ENCODE data around the gene AKR7A3.

AKR7A3 gene

DNA sequence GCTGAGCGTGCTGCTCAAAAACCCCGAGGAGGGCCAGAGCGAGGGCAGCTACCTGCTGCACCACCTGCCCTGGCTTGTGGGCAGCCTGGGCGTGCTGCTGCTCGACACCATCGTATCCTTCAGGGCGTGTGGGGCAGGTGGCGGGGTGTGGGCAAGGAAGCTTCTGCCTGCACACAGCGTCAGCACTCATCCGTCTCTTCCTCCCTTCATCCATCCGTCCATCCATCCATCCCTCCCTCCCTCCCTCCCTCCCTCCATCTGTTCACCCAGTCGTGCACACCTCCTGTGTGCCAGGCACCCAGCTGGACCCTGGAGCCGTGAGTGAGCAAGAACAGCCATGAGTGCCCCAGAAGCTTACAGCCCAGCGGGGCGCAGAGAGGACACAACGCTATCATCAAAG, 38.7 kb upstream of the AKR7A3 start:
- no peaks in the 10 kb centered on the region for H3K4me1 ChIP-seq (ENCODE audit: insufficient read depth, low read length)
- H3K4me3 ChIP-seq (ENCODE audit: low read length), result no peak overlapping the region
- no peak overlapping the region for H2AFZ ChIP-seq (ENCODE audit: low read depth, low read length)
- peaks cover 47% of the 10 kb centered on the region for H3K36me3 ChIP-seq (ENCODE audit: insufficient read depth, low read length)
- H3K27me3 ChIP-seq (ENCODE audit: insufficient read depth, low read length), result no peaks in the 10 kb centered on the region
- H3K9me3 ChIP-seq (ENCODE audit: low read length), result no peaks in the 10 kb centered on the region

DNA sequence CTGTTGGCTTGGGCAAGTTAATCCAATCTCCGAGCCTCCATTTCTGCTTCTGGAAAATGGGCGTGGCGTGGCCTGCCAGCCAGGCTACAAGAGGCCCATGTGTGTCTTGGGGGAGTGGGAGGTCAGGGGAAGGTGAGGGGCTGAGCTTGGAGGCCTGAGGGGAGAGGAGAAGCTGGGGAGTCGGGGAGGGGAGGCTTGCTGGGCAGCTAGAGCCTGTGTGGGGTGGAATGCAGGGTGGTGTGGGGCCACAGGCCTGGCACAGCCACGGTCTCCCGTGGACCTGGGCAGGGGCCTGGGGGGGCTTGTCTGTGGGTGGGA, 38.1 kb upstream of the AKR7A3 start:
- no peak overlapping the region for H3K4me3 ChIP-seq (ENCODE audit: low read length)
- no peaks in the 10 kb centered on the region for H3K27me3 ChIP-seq (ENCODE audit: insufficient read depth, low read length)
- no peak overlapping the region for H2AFZ ChIP-seq (ENCODE audit: low read depth, low read length)
- H3K36me3 ChIP-seq (ENCODE audit: insufficient read depth, low read length), result peaks cover 49% of the 10 kb centered on the region
- H3K4me1 ChIP-seq (ENCODE audit: insufficient read depth, low read length), result no peaks in the 10 kb centered on the region
- H3K9me3 ChIP-seq (ENCODE audit: low read length), result no peaks in the 10 kb centered on the region

DNA sequence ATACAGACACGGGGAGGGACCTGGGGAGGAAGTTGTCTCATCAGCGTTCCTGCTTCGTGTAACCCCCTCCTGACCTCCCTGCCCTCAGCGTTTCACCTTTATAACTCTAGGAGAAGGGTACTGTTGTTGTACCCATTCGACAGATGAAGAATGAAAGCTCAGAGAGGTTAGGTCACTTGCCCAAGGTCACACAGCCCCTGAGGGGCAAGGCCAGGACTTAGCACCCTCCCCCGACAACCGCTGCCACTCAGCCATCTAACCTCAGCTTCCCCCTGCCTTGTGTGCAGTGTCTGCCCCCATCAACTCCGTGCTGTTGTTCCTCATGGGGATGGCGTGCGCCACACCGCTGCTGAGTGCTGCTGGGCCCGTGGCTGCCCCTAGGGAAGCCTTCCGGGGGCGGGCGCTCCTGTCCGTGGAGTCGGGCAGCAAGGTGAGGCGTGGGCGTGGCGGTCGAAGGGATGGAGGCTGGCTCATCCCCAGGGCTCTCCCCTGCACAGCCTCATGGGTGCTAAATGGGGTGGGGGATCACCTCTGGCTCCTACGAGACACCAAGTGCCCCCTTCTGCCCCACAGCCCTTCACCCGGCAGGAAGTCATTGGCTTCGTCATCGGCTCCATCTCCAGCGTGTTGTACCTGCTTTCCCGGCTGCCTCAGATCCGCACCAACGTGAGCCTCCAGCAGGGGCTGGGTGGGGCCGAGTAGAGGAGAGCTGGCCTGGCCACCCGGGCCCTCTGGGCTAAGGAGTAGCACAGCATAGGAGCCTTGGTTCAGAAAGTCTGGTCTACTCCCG, 37.6 kb upstream of the AKR7A3 start:
- H3K4me1 ChIP-seq (ENCODE audit: insufficient read depth, low read length), result no peaks in the 10 kb centered on the region
- H3K27me3 ChIP-seq (ENCODE audit: insufficient read depth, low read length), result no peaks in the 10 kb centered on the region
- peaks cover 48% of the 10 kb centered on the region for H3K36me3 ChIP-seq (ENCODE audit: insufficient read depth, low read length)
- H3K4me3 ChIP-seq (ENCODE audit: low read length), result no peak overlapping the region
- no peaks in the 10 kb centered on the region for H3K9me3 ChIP-seq (ENCODE audit: low read length)
- H2AFZ ChIP-seq (ENCODE audit: low read depth, low read length), result no peak overlapping the region

DNA sequence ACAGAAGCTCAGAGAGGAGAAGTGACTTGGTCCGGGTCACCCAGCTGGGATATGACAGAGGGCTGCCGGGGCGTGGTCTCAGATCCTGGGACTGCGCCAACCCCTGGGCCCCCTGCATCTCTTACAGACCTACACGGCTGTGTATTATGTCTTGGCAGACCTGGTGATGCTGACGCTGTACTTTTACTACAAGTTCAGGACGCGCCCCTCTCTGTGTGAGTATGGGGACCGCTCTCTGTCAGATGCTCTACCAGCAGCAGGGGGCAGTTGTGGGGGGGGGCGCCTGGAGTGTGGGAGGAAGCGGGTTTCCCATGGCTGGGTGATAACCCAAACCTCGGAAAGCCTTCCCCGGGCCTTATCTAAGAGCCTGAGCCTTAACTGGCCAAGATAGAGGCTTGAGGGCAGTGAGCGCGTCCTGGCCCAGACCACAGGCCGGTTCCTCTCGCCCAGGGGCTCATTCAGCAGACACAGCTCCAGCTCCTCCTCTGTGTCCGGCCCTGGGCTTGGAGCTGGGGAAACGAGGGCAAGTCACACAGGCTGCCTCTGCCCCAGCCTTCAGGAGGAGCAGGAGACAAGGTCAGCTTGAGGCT, 36.9 kb upstream of the AKR7A3 start:
- H3K4me1 ChIP-seq (ENCODE audit: insufficient read depth, low read length), result no peaks in the 10 kb centered on the region
- no peaks in the 10 kb centered on the region for H3K9me3 ChIP-seq (ENCODE audit: low read length)
- H2AFZ ChIP-seq (ENCODE audit: low read depth, low read length), result no peak overlapping the region
- H3K4me3 ChIP-seq (ENCODE audit: low read length), result no peak overlapping the region
- no peaks in the 10 kb centered on the region for H3K27me3 ChIP-seq (ENCODE audit: insufficient read depth, low read length)
- peaks cover 49% of the 10 kb centered on the region for H3K36me3 ChIP-seq (ENCODE audit: insufficient read depth, low read length)

DNA sequence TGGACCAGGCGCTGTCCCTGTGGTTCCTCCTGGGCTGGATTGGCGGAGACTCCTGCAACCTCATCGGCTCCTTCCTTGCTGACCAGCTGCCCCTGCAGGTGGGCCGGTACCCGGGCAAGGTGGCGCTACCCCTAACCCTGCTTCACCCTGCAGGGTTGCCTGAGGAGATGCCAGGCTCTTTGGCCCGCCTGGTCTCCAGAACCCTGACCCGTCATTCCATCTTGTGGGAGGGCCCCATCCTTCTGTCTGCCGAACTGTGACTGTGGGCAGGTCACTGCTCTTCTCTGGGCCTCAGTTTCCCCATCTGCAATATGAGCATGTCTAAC, 36.1 kb upstream of the AKR7A3 start:
- Histone ChIP-seq H3K9me3 (ENCODE audit: low read length) (no peaks in the 10 kb centered on the region), H2AFZ (ENCODE audit: low read depth, low read length) (no peak overlapping the region), H3K36me3 (ENCODE audit: insufficient read depth, low read length) (peaks cover 49% of the 10 kb centered on the region), H3K27me3 (ENCODE audit: insufficient read depth, low read length) (no peaks in the 10 kb centered on the region), H3K4me3 (ENCODE audit: low read length) (no peak overlapping the region), H3K4me1 (ENCODE audit: insufficient read depth, low read length) (no peaks in the 10 kb centered on the region)

DNA sequence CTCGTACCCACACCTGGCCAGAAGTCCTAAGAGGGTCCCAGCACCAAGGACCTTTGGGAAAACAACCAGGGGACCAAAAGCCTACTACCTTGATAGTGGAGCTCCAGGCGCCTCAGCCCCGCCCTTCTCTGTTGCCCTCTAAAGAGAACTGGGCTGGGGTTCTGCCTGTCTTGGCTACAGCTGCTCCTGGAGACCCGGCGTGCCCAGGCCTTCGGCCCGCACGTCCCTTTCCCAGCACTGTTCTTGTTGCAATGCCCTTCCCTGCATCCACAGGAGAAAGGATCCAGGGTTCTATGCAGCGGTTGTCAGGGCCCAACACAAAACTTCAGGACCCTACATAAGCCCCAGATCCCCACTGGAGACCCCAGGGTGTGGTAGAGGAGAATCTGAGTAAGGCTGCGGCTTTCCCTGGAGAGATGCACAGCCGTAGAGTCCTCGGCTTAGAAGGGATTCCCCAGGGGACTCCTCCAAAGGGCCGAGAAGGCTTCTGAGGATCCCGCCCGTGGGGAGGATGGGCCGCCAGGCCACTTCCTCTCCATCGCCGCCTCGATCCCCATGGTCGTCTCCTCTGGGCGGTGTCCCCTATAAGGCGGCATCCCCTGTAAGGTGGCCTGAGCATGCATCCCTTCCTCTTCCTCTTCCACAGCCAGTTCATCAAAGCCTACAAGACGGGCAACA, 35.6 kb upstream of the AKR7A3 start:
- H3K36me3 ChIP-seq (ENCODE audit: insufficient read depth, low read length), result peaks cover 48% of the 10 kb centered on the region

DNA sequence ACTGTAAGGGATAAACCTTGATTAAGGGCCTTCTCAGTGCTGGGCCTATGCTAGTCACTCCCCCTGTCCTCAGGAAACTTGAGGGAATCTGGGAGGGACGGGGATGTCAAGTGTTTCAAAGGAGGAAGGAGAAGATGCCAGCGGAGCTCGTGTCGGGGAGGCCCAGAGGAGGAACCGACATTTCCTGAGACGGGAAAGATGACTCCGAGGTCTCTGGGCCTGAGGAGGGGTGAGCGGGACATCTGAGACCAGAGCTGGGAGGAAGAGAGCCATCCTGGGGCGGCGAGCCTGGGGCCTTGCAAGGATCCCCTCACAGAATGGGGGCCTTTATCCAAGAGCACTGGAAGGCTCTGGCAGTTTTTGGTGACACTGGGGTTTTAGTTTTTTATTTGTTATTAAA, 33.9 kb upstream of the AKR7A3 start:
- H2AFZ ChIP-seq (ENCODE audit: low read depth, low read length), result no peak overlapping the region
- H3K4me1 ChIP-seq (ENCODE audit: insufficient read depth, low read length), result no peaks in the 10 kb centered on the region
- no peaks in the 10 kb centered on the region for H3K9me3 ChIP-seq (ENCODE audit: low read length)
- H3K4me3 ChIP-seq (ENCODE audit: low read length), result no peak overlapping the region
- no peaks in the 10 kb centered on the region for H3K27me3 ChIP-seq (ENCODE audit: insufficient read depth, low read length)
- peaks cover 49% of the 10 kb centered on the region for H3K36me3 ChIP-seq (ENCODE audit: insufficient read depth, low read length)

More for the DNA sequence above, 35.6 kb upstream of the AKR7A3 start:
- H3K4me3 ChIP-seq (ENCODE audit: low read length), result no peak overlapping the region
- H3K4me1 ChIP-seq (ENCODE audit: insufficient read depth, low read length), result no peaks in the 10 kb centered on the region
- H3K9me3 ChIP-seq (ENCODE audit: low read length), result no peaks in the 10 kb centered on the region
- H2AFZ ChIP-seq (ENCODE audit: low read depth, low read length), result no peak overlapping the region
- H3K27me3 ChIP-seq (ENCODE audit: insufficient read depth, low read length), result no peaks in the 10 kb centered on the region

DNA sequence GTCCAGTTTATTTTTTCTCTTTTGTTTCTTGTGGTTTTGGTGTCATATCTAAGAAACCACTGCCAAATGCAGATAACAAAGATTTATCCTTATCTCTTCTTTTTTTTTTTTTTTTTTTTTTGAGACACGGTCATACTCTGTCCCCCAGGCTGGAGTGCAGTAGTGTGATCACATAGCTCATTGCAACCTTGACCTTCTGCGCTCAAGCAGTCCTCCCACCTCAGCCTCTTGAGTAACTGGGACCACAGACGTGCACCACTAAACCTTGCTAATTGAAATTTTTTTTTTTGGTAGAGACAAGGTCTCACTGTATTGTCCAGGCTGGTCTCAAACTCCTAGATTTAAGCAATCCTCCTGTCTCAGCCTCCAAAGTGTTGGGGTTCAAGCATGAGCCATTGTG, 32.5 kb upstream of the AKR7A3 start:
- Histone ChIP-seq H3K4me3 (ENCODE audit: low read length) (no peak overlapping the region), H3K9me3 (ENCODE audit: low read length) (no peaks in the 10 kb centered on the region), H2AFZ (ENCODE audit: low read depth, low read length) (no peak overlapping the region), H3K36me3 (ENCODE audit: insufficient read depth, low read length) (peaks cover 41% of the 10 kb centered on the region), H3K4me1 (ENCODE audit: insufficient read depth, low read length) (no peaks in the 10 kb centered on the region), H3K27me3 (ENCODE audit: insufficient read depth, low read length) (no peaks in the 10 kb centered on the region)

DNA sequence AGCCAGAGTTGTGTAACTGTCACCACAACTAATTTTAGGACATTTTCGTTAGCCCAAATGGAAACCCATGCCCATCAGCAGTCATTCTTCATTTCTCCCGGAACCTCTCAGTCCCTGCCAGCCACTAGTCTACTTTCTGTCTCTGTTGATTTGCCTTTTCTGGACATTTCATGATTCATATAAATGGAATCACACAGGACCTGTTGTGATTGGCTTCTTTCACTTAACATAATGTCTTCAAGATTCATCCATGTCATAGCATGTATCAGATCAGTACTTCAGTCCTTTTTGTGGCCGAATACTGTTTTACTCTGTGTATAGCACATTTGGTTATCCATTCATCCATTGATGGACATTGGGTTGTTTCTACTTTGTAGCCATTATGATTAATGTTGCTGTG, 30.6 kb upstream of the AKR7A3 start:
- no peaks in the 10 kb centered on the region for H3K4me1 ChIP-seq (ENCODE audit: insufficient read depth, low read length)
- peaks cover 29% of the 10 kb centered on the region for H3K36me3 ChIP-seq (ENCODE audit: insufficient read depth, low read length)
- H3K9me3 ChIP-seq (ENCODE audit: low read length), result no peaks in the 10 kb centered on the region
- no peak overlapping the region for H3K4me3 ChIP-seq (ENCODE audit: low read length)
- H2AFZ ChIP-seq (ENCODE audit: low read depth, low read length), result no peak overlapping the region
- H3K27me3 ChIP-seq (ENCODE audit: insufficient read depth, low read length), result no peaks in the 10 kb centered on the region

DNA sequence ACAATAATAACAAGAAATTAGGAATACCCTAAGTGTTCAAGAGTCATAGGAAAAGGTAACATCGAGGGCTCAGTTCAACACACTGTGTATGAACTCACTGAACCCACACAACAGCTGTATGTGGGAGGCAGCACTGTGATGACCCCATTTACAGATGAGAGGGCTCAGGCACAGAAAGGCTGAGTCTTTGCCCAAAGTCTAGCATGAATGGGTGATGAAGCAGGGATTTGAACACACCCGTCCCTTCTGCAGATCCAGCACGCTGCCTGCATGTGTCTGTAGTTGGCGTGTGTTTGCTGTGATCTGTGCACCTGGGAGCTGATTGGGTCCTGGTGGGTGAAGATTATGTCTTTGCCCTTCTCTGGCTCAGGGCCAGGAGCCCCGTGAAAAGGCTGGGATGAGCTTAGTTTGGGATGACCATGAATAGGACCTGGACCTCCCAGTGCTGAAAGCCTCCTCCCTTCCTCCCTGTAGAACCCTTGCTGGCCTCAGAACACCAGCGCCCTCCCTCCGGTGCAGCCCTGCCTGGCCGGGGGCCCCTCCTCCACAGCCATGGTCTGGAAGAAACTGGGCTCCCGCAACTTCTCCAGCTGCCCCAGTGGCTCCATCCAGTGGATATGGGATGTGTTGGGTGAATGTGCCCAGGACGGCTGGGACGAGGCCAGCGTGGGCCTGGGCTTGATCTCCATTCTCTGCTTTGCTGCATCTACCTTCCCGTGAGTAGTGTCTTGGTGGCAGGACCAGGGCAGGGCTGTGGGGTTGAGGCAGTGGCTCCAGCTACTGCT, 28.7 kb upstream of the AKR7A3 start:
- H3K4me3 ChIP-seq (ENCODE audit: low read length), result no peak overlapping the region
- H2AFZ ChIP-seq (ENCODE audit: low read depth, low read length), result no peak overlapping the region
- H3K27me3 ChIP-seq (ENCODE audit: insufficient read depth, low read length), result no peaks in the 10 kb centered on the region
- peaks cover 22% of the 10 kb centered on the region for H3K36me3 ChIP-seq (ENCODE audit: insufficient read depth, low read length)
- H3K9me3 ChIP-seq (ENCODE audit: low read length), result no peaks in the 10 kb centered on the region
- peaks cover 11% of the 10 kb centered on the region for H3K4me1 ChIP-seq (ENCODE audit: insufficient read depth, low read length)

DNA sequence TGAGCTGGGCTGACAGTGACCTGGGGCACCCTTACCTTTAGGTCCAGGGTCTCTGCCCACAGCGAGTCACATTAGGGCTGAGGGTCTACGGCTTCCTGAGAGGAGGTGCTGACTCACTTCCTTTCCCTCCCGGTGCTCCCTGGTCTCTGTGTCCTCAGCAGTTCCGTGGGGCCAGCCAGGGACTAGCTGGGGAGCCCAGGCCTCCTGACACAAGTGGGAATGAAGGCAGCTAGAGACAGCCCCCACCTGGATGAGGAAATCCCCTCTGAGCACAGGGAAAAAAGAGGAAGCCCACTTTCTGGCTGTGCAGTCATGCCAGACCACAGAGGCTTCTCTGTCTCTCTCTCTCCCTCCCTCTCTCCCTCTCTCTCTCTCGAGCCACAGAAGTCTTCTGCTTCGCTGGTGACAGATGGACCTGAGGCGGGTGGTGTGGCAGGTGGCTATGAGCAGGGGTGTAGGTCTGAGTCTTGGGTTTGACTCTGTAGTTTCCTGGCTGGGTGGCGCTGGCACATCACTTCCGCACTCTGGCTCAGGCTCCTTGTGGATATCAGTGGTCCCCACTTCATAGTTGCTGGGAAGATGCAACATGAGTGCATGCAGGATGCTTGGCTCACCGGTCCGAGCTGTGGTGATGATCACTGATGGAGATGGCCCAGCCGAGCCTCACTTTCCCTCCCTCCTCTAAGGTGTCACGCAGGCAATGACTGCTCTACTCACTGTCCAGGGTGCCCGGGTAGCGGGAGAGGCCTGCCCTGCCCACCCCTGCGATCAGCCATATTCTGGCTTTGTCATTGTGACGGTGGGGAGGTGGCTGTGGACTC, 27.0 kb upstream of the AKR7A3 start:
- peaks cover 21% of the 10 kb centered on the region for H3K4me1 ChIP-seq (ENCODE audit: insufficient read depth, low read length)
- no peak overlapping the region for H3K4me3 ChIP-seq (ENCODE audit: low read length)
- no peaks in the 10 kb centered on the region for H3K9me3 ChIP-seq (ENCODE audit: low read length)
- no peak overlapping the region for H2AFZ ChIP-seq (ENCODE audit: low read depth, low read length)
- H3K36me3 ChIP-seq (ENCODE audit: insufficient read depth, low read length), result peaks cover 17% of the 10 kb centered on the region
- H3K27me3 ChIP-seq (ENCODE audit: insufficient read depth, low read length), result no peaks in the 10 kb centered on the region

DNA sequence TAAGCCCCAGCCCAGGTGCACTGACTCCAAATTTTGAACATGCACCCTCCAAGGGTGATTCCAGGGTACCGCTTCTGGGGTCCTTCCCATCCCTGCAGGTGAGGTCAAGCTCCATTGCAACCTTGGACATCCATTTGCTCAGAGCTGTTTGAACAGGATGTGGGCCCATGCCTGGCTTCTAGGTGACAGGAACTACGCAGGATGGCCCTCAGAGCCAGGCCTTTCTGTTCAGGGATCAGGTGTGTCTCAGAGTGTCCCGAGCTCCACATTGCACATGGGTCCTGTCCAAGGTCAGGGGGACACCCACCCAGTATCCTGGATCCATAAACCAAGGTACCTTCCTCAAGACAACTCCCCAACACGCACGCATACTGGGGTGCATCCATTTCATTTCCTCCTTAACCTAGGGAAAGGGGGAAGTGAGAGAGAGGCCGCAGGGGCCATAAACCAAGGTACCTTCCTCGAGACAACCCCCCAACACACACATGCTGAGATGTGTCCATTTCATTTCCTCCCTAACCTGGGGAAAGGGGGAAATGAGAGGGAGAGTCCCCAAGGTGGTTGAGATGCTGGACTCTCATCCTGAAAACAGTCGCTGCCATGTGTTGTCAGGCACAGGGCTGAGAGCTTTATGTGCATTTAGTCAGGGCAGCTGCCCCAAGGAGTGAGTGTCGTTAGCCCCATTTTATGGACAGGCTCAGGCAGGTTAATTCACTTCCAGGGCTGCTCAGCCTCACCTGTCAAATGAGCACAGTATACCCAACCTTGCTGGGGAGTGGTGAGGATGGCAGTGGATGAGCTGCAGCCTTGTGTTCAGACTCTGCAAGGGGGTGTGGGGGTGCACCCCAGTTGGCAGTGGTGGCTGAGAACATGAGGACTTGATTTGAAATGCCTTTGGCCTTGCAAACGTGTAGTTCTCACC, 25.7 kb upstream of the AKR7A3 start:
- Histone ChIP-seq H3K4me1 (ENCODE audit: insufficient read depth, low read length) (peaks cover 23% of the 10 kb centered on the region), H3K4me3 (ENCODE audit: low read length) (no peak overlapping the region), H3K9me3 (ENCODE audit: low read length) (no peaks in the 10 kb centered on the region)

More for the DNA sequence above, 25.7 kb upstream of the AKR7A3 start:
- H3K36me3 ChIP-seq (ENCODE audit: insufficient read depth, low read length), result peaks cover 15% of the 10 kb centered on the region
- H2AFZ ChIP-seq (ENCODE audit: low read depth, low read length), result no peak overlapping the region
- H3K27me3 ChIP-seq (ENCODE audit: insufficient read depth, low read length), result no peaks in the 10 kb centered on the region
